Testis (tissue), 2 donors: Measurements from ENCODE around the gene ID3.

Experiments used
- POLR2A ChIP-seq: fragments of 450-650 bp; IDR thresholded peaks from one replicate; pipeline ENCODE4 v1.6.1; 2017; ENCODE audit warnings: antibody characterized with exemption, mild to moderate bottlenecking, moderate library complexity
- TF ChIP-seq, protein P1 (sequence below), 3 experiments: fragments of 450-650 bp in 2 of 3; fragments of 200-600 bp in 1 of 3; sonication (generic) in 1 of 3; IDR thresholded peaks; one replicate each; pipeline ENCODE4 v1.5.1; 2016 to 2019; ENCODE audit warnings: antibody characterized with exemption in 3 of 3, mild to moderate bottlenecking in 2 of 3, moderate library complexity in 1 of 3

GRCh38 chr1:23565776-23566175, 6.5 kb upstream of the ID3 start:
- TF ChIP-seq, protein P1, sequence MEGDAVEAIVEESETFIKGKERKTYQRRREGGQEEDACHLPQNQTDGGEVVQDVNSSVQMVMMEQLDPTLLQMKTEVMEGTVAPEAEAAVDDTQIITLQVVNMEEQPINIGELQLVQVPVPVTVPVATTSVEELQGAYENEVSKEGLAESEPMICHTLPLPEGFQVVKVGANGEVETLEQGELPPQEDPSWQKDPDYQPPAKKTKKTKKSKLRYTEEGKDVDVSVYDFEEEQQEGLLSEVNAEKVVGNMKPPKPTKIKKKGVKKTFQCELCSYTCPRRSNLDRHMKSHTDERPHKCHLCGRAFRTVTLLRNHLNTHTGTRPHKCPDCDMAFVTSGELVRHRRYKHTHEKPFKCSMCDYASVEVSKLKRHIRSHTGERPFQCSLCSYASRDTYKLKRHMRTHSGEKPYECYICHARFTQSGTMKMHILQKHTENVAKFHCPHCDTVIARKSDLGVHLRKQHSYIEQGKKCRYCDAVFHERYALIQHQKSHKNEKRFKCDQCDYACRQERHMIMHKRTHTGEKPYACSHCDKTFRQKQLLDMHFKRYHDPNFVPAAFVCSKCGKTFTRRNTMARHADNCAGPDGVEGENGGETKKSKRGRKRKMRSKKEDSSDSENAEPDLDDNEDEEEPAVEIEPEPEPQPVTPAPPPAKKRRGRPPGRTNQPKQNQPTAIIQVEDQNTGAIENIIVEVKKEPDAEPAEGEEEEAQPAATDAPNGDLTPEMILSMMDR (IDR thresholded peaks at IDR 0.05): no peak
- TF ChIP-seq POLR2A: no peak
